ENCODE data around the gene ZNF862.

DNA sequence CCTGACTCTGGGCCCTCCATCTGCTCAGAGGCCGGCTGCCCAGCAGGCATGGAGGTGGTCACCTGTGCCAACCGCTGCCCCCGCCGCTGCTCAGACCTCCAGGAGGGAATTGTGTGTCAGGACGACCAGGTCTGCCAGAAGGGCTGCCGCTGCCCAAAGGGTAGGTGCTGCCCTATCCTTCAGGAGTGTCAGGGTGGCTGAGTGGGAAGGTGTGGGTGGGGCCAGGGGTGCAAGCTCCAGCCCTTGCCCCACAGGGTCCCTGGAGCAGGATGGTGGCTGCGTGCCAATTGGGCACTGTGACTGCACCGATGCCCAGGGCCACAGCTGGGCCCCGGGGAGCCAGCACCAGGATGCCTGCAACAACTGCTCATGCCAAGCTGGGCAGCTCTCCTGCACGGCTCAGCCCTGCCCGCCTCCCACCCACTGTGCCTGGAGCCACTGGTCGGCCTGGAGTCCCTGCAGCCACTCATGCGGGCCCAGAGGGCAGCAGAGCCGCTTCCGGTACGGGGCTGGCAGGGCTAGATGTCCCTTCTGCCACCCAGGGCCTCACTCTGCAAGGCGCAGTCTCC, 17.5 kb upstream of the ZNF862 start:
- TF ChIP-seq CTCF (conservative IDR thresholded peaks at IDR 0.05) (no peak), EZH2 (IDR thresholded peaks at IDR 0.05; ENCODE audit: low read depth) (no peak)
